SU-DHL-6 (cell line): Measurements from ENCODE around the gene RRBP1.

Source experiments
- H2AFZ ChIP-seq: fragments of 200-600 bp; sonication (generic); 2 replicates; pipeline ENCODE4 v1.6.1; 2014; ENCODE audit warnings: low read depth, mild to moderate bottlenecking, moderate library complexity, mixed read lengths, antibody characterized with exemption, low read length; ENCODE audit not compliant: severe bottlenecking
- H3F3A ChIP-seq: fragments of 200-600 bp; shearing (Covaris generic); 2 replicates; pipeline ENCODE4 v1.6.0; 2016; ENCODE audit warnings: antibody characterized with exemption, mild to moderate bottlenecking; ENCODE audit not compliant: insufficient read depth
- H3K27ac ChIP-seq: fragments of 200-600 bp; sonication (generic); 2 replicates; pipeline ENCODE4 v1.5.1; 2016; ENCODE audit warnings: low read depth, mild to moderate bottlenecking, low read length, moderate library complexity, mixed read lengths
- H3K27me3 ChIP-seq: fragments of 200-600 bp; sonication (generic), shearing (Covaris generic); 2 replicates; pipeline ENCODE4 v1.6.0; 2014; ENCODE audit warnings: mild to moderate bottlenecking, low read length
- H3K36me3 ChIP-seq: fragments of 200-600 bp; sonication (generic); 2 replicates; pipeline ENCODE4 v1.6.1; 2014; ENCODE audit warnings: mild to moderate bottlenecking, low read length, mixed read lengths
- H3K4me2 ChIP-seq: fragments of 300-600, 200-600 bp; shearing (Covaris generic), sonication (generic); 2 replicates; pipeline ENCODE4 v1.6.0; 2014; ENCODE audit warnings: low read length, low read depth, mild to moderate bottlenecking; ENCODE audit not compliant: poor library complexity, severe bottlenecking
- H3K4me3 ChIP-seq: fragments of 200-600 bp; sonication (generic); 2 replicates; pipeline ENCODE4 v1.5.1; 2014; ENCODE audit warnings: antibody characterized with exemption, low read length, mild to moderate bottlenecking, mixed read lengths; ENCODE audit not compliant: insufficient read depth, poor library complexity, severe bottlenecking
- H3K79me2 ChIP-seq: fragments of 200-600 bp; sonication (generic); 2 replicates; pipeline ENCODE4 v1.6.1; 2014; ENCODE audit warnings: mild to moderate bottlenecking, low read length, moderate library complexity; ENCODE audit not compliant: insufficient read depth
- H3K9ac ChIP-seq: fragments of 200-600 bp; sonication (generic); 2 replicates; pipeline ENCODE4 v1.7.0; 2014; ENCODE audit warnings: mild to moderate bottlenecking, low read length
- H3K9me2 ChIP-seq: fragments of 200-600 bp; sonication (generic); replicated peaks from 2 replicates; pipeline ENCODE4 v1.6.1; 2014; ENCODE audit warnings: low read length; ENCODE audit not compliant: insufficient read depth
- H3K9me3 ChIP-seq: fragments of 200-600 bp; sonication (generic); 2 replicates; pipeline ENCODE4 v1.6.1; 2014; ENCODE audit warnings: low read length, mixed read lengths; ENCODE audit not compliant: insufficient read depth
- H4K20me1 ChIP-seq: fragments of 200-600 bp; sonication (generic); 2 replicates; pipeline ENCODE4 v1.6.1; 2014; ENCODE audit warnings: low read depth, mild to moderate bottlenecking, antibody characterized with exemption, low read length, moderate library complexity, mixed read lengths
- EZH2phosphoT487 ChIP-seq: fragments of 200-600 bp; sonication (generic), shearing (Covaris generic); conservative IDR thresholded peaks from 2 replicates; pipeline ENCODE4 v1.6.1; 2018; ENCODE audit warnings: mild to moderate bottlenecking, antibody characterized with exemption, low read length, moderate library complexity, mixed read lengths
- TF ChIP-seq, protein P1 (sequence below): fragments of 200-600 bp; sonication (generic); IDR thresholded peaks from one replicate; pipeline ENCODE4 v1.5.1; 2017; ENCODE audit warnings: antibody characterized with exemption, mild to moderate bottlenecking, low read length, moderate library complexity; ENCODE audit not compliant: insufficient read depth, poor library complexity, severe bottlenecking

The RRBP1 gene

DNA sequence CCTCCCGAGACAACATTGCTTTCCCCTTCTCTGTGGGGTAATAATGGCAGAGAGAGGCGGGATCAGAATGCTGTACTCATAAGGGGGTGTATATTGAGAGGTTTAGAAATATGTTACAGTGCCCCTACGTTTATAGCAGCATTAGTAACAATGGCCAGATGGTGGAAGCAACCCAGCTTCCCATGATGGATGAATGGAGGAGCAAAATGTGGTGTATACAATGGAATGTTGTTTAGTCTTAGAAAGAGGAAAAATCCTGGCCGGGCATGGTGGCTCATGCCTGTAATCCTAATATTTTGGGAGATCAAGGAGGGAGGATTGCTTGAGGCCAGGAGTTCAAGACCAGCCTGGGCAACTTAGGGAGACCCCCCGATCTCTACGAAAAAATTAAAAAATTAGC, 30.7 kb upstream of the RRBP1 start:
- Histone ChIP-seq H3K9me2 (no peaks in the 10 kb centered on the region), H4K20me1 (no peaks in the 10 kb centered on the region), H3K9me3 (no peaks in the 10 kb centered on the region), H3K4me3 (no peak overlapping the region), H3K27ac (no peak overlapping the region), H3K36me3 (no peaks in the 10 kb centered on the region), H3K9ac (no peak overlapping the region), H3F3A (no peaks in the 10 kb centered on the region), H3K4me2 (no peak overlapping the region), H2AFZ (no peak overlapping the region), H3K79me2 (no peaks in the 10 kb centered on the region), H3K27me3 (no peaks in the 10 kb centered on the region)
- TF ChIP-seq EZH2phosphoT487: no peak
- TF ChIP-seq, protein P1, sequence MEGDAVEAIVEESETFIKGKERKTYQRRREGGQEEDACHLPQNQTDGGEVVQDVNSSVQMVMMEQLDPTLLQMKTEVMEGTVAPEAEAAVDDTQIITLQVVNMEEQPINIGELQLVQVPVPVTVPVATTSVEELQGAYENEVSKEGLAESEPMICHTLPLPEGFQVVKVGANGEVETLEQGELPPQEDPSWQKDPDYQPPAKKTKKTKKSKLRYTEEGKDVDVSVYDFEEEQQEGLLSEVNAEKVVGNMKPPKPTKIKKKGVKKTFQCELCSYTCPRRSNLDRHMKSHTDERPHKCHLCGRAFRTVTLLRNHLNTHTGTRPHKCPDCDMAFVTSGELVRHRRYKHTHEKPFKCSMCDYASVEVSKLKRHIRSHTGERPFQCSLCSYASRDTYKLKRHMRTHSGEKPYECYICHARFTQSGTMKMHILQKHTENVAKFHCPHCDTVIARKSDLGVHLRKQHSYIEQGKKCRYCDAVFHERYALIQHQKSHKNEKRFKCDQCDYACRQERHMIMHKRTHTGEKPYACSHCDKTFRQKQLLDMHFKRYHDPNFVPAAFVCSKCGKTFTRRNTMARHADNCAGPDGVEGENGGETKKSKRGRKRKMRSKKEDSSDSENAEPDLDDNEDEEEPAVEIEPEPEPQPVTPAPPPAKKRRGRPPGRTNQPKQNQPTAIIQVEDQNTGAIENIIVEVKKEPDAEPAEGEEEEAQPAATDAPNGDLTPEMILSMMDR: no peak

DNA sequence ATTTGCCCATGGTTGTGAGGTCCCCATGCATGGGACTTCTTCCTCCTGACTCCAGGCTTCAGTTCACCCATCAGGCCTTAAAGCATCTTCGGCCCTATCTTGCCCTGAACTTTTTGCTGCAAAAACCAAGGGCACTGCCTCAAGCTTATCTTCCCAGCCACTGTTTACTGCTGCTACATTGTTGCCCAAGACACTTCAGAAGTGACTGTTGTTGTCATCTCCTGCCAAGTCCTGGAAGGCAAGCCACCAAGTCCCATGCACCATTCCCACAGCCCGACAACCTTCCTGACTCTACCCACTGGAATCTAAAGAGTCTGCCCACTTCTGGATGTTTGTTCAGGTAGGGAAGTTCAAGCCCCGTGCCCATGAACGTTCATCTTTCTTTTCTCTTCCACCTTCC, 30.2 kb upstream of the RRBP1 start:
- H3K9ac ChIP-seq: no peak overlapping the region
- H3F3A ChIP-seq: no peaks in the 10 kb centered on the region
- H3K9me3 ChIP-seq: no peaks in the 10 kb centered on the region
- no peak overlapping the region for H2AFZ ChIP-seq
- no peaks in the 10 kb centered on the region for H3K9me2 ChIP-seq
- H3K4me3 ChIP-seq: no peak overlapping the region
- H3K27me3 ChIP-seq: no peaks in the 10 kb centered on the region
- no peaks in the 10 kb centered on the region for H3K36me3 ChIP-seq
- no peaks in the 10 kb centered on the region for H4K20me1 ChIP-seq
- no peak overlapping the region for H3K27ac ChIP-seq
- no peak overlapping the region for H3K4me2 ChIP-seq
- H3K79me2 ChIP-seq: no peaks in the 10 kb centered on the region
- no peak for TF ChIP-seq EZH2phosphoT487
- TF ChIP-seq, protein P1: no peak

DNA sequence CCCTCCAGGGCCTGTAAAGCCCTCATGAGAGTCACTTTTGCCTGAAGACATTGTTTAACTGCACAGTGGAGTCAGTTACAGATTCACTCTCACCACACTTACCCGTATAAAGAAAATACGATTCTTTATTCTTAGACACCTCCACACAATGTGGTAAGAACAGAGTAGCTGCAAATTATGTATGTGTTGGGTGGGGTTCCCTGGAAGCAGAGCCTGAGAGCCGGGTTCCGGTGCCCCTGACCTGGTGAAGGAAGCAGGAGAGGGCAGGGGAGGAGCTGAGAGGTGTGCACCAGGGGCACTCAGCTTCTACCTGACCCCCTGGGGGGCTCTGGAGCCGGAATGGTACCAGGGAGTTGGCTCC, 29.2 kb upstream of the RRBP1 start:
- no peaks in the 10 kb centered on the region for H3K27me3 ChIP-seq
- TF ChIP-seq EZH2phosphoT487: no peak
- TF ChIP-seq, protein P1: no peak
- H3K9me3 ChIP-seq: no peaks in the 10 kb centered on the region
- no peak overlapping the region for H3K4me3 ChIP-seq
- no peaks in the 10 kb centered on the region for H3F3A ChIP-seq
- no peaks in the 10 kb centered on the region for H3K36me3 ChIP-seq
- H3K79me2 ChIP-seq: no peaks in the 10 kb centered on the region
- no peaks in the 10 kb centered on the region for H4K20me1 ChIP-seq
- H2AFZ ChIP-seq: no peak overlapping the region
- no peak overlapping the region for H3K27ac ChIP-seq
- no peak overlapping the region for H3K9ac ChIP-seq
- no peaks in the 10 kb centered on the region for H3K9me2 ChIP-seq
- no peak overlapping the region for H3K4me2 ChIP-seq
